Stimulated activated CD8-positive, alpha-beta memory T cell treated with anti-CD3 and anti-CD28 coated beads, Interleukin-4, amount 100 ng/mL, for 48 hours (primary cell): ENCODE results near the gene PCBP3.
"Not testable (repeated sequence)": the region's sequence is repeated elsewhere in the genome, so short reads cannot be mapped to it uniquely, and the experiment has no call there.

Experiments
- DNase-seq: peaks from one replicate; pipeline ENCODE4 v3.0.0-alpha.2; 2020

The PCBP3 gene

DNA sequence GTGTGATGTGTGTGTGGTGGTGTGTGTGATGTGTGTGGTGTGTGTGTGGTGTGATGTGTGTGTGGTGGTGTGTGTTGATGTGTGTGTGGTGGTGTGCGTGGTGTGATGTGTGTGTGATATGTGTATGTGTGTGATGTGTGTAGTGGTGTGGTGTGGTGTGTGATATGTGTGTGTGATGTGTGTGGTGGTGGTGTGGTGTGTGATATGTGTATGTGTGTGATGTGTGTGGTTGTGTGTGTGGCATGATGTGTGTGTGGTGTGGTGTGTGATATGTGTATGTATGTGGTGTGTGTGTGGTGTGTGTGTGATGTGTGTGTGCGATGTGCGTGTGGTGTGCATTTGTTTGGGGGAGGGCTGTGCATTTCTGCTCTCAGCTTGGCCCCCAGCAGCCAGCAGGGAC, 7.1 kb upstream of the PCBP3 start:
- DNase-seq, result no peak

DNA sequence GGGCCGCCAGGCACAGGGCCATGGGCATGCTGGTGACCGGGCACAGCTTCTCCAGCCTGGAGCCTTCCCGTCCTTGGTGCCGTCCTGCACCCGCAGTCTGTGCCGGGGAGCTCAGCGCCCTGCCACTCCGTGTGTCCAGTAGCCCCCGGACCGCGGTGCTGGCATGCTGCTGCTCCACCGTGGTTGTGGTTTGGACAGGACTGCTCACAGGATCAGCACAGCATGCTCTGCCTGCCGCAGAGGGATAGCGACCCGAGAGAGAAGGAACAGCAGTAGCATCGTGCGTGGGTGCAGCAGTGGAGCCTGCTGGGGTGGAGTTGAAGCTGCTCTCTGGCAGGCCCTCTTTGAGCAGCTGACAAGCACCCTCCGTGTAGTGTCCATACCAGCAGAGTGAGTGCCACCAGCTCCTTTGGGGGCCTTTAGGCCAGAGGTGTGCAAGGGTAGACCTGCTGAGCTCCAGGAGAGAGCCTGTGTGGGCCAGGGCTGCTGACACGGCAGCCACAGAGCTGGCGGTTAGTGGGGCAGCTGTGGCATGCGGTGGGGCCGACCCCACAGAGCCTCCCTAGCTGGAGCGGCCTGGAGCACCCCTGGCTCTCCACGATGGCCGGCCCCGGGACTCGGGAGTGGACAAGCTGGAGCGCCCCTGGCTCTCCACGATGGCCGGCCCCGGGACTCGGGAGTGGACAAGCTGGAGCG, 6.4 kb upstream of the PCBP3 start:
- no peak for DNase-seq

DNA sequence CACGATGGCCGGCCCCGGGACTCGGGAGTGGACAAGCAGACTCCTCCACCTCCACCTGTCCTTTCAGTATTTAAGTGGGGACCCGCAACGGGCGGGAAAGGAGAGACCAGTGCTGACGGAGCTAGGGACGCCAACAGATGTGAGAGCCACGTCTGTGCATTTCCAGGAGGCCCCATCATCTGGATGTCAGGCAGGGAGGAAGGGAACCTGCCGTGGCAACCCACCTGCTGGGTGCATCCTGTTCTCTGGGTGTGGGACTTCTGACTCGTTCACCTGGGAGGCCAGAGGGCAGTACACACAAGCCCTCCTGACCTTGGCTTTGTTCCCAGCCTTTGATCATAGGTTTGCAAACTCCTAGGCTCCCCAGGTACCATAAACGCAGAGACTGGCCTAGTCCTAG, 5.6 kb upstream of the PCBP3 start:
- no peak for DNase-seq

DNA sequence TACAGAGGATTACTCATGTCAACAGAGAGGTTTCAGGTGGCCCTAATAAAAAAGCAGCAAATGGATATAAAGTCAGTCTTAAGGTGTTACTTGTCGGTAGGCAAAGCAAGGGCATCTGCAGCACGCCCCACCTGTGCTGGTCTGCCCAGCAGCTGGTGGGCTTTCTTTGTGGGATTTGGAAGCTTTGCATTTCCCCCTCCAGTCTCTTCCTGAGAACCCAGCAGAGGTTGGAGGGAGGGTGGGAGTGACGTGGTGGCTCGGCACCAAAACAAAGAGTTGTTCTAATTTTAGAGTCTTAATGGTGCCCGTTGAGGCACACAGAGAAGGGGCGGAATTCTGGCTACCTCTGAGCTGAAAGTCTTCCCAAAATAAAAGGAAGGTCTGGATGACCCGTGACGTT, 4.8 kb upstream of the PCBP3 start:
- no peak for DNase-seq

DNA sequence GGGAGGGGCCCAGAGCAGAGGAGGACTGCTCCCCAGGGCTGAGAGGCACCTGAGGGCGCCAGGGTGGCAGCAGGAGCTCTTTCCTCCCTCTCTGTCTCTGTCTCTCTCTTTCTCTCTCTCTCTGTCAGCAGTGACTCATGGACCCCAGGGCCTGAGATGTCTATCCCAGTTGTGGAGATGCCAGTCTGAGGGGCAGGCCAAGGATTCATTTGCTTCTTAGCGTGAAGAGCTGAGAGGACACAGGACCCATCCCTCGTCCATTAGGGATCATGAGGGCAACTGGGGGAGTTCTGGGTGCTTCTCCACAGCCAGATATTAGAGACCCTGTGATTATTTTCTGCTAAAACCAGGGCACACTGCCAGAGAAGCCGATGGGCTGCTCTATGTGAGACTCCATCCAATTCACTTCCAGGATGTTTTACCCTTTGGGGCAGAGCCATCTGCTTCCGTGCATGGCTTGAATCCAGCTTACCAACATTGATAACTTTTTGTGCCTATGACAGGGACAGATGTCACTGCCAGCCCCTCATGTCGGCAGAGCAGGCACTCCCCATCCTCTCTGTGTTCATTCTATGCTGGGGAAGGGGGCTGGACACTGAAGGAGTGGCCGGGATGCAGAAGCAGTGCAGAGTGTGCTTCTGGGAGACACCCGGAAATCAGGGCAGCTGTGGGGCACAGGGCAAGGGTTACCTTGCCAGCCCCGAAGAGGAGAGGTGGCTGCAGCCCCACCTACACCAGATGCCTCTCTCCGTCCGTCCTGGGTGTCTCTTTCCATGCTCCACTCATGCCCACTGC, 4.1 kb upstream of the PCBP3 start:
- DNase-seq, result no peak

DNA sequence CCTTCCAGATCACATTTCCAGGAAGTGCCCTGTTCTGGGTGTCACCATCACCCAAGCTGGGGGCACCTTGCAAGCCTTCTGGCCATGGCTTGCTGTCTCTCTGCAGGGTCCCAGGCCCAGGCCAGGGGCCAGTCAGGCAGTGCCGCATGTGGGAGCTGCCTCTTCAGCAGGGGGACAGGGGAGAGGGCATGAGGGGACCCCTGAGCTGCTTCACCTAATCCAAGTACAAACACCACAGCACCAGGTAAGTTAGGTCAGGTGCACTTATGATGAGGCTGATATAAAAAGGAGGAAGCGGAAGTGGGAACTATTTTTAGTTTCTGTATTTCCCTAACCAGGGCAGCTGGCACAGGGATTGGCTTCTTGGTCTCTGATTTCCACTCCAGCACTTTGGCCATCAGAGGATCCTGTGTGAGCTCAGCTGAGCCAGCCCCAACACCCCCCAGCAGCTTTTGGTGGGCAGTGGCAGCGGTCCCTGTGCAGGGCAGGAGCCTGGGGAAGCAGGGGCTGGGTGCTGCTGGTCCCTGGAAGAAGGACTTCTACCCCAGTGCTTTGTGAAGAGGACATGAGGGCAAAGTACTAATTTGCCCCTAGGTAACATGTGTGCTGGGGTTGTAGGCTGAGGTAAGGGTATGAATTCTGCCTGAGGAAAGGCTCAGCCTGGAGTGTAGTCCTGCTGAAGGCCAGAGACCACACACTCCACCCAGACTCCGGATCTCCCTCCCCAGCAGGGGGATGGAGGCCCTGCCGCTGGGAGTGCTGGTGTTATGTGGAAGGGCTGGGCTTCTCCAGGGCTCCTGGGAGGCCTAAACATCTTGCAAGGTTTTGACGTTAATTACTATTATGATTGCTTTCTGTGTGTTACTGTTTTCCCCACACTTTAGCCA, 3.3 kb upstream of the PCBP3 start:
- no peak for DNase-seq

DNA sequence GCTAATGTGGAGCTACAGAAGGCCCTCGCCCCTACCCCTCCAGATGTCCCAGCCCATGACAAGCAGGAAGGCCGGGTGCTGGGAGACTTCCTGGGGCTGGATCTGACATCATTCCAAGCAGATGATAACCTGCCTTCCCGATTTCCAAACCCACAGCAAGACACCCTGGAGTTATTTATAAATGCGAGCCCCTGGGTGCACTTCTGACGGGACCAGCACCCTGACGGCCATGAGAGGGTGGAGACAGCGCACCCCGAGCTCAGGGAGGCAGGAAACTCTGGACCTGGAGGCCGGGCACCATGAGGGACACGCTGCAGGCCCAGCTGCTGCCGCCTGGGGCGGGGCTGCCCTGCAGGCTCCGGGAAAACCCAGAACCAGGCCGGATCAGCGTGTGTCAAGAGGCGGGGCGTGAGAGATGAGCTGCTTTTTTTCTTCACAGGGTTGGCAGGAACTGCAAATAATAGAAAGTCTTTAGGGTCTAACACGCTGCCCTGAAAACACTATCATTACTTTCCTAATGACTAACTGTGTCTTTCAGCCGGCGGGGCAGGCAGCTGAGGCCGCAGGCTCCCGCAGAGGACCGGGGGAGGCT, 2.5 kb upstream of the PCBP3 start:
- DNase-seq, result no peak

DNA sequence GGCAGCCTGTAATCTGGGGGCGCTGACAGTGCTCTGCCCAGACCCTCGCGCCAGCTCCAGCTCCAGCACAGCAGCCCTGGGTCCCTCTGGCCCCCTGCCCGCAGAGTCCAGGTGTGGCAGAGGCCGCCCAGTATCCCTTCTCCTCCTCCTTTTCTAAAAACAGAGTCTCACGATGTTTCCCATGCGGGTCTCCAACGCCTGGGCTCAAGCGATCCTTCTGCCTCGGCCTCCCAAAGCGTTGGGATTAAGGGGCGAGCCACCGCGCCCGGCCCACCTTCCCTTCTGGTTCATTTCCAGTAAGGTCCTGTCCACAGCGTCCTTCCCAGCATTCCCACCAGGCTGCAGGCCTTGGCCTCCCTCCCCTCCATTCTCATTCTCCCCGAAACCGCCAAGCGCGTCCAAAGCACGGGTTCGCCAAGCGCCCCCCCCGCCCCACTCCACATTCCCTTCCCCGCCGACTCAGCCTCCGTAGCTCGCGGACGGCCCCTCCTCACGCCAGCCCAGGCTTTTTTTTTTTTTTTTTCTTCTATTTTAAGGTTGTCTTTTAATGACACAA, 2.0 kb upstream of the PCBP3 start:
- DNase-seq, result no peak

DNA sequence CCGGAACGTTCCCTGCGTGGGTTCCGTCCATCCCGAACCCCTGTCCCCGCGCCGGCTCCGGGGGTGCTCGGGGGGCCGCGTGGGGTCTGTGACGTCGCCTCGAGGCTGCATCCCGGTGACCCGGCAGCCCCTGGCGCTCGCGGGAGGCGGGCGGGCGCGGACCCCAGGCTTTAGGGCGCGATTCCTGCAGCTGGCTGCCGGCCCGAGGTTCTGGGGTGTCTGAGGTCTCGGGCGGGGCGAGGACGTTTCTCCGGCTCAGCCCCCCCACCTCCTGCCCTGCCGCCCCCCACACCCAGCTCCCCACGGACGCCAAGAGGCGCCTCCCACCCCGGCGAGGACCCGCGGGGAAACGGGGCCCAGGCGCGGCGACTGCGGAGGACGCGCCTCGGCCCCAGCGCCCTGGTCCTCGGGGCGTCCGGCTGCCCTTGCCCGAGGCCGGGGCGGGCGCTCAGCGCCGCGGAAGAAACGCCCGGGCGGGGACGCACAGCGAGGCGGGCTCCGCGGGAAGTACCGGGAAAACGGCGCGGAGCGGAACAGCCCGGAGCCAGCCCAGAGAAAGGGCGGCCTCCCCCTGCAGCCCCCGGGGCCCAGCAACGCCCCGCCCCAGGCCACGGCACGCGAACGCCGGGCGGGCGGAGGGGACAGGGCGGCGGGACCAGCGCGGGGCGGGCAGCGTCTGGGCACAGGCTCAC, 1.3 kb upstream of the PCBP3 start:
- no peak for DNase-seq

DNA sequence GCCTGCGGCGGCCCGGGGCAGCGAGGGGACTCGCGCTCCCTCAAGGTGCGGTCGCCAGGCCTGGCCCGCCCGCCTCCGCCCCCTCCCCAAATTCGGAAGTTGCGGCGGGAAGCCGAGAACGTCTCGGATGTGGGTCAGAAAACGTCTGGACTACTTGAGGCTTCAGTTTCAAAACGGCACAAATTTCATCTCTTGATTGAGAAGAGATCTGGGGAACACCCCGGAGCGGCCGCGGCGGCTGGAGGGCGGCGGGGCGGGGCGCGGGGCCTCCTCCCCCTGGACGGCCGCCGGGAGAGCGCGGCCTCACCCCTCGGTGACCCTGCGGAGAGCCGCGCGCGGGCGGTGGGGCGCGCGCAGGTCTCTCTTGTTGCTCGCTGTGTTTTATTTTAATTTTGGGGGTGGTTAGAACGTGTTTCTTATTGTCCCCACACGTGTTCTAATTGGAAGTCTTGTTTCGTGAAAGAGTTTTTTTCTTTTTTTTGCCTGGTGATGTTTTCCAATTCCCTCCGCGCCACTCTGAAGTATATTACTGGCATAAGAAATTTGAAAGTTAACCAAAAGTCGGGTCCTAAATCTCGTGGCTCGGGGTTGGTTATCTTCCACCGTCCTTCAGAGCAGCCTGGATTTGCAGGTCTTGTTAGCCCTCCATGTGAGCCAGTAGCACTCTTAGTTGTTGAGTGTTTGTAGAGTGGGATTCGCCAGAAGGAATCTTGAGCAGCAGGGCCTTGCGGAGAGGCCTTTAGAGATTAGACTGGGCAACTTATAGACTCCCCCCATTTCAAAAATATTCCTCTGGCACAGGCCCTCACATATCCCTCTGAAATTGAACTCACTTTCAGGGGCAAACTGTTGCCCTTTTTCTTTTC, 749 bp downstream of the PCBP3 start:
- no peak for DNase-seq

DNA sequence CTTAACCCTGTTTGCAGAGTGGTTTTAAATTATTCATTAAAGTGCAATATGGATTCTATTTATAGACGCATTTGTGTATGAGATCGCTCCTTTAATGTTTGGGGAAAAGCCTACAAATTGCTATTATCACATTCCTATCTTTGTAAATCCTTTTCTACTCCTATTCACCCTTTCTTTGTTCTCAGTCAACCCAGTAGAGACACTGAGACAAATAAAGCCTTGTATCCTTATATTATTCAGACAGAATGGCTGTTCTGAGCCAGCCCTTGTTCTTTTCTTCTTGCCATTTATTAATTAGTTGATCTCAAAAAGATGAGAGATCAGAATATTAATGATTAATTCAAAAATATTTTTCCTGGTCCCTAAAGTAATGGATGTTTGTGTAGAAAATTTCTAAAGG, 8.4 kb downstream of the PCBP3 start:
- DNase-seq, result no peak

DNA sequence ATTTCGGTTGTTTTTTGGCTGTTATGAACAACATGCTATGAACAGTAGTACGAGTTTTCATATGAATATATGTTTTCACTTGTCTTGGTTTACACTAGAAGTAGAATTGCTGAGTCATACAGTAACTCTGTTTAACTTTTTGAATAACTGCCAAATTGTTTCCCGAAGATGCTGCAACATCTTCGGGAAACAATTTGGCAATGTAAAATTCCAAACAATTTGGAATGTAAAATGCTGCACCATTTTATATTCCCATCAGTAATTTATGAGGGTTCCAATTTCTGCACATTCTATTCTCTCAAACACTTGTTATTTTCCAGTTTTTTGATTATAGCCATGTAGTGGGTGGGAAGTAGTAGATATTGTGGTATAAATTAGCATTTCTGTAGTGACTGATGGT, 11.6 kb downstream of the PCBP3 start:
- DNase-seq, result no peak

DNA sequence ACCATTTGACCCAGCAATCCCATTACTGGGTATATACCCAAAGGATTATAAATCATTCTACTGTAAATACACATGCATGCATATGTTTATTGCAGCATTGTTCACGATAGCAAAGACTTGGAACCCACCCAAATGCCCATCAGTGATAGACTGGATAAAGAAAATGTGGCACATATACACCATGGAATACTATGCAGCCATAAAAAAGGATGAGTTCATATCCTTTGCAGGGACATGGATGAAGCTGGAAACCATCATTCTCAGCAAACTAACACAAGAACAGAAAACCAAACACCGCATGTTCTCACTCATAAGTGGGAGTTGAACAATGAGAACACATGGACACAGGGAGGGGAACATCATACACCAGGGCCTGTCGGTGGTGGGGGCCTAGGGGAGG, 12.6 kb downstream of the PCBP3 start:
- DNase-seq, result not testable (repeated sequence)

DNA sequence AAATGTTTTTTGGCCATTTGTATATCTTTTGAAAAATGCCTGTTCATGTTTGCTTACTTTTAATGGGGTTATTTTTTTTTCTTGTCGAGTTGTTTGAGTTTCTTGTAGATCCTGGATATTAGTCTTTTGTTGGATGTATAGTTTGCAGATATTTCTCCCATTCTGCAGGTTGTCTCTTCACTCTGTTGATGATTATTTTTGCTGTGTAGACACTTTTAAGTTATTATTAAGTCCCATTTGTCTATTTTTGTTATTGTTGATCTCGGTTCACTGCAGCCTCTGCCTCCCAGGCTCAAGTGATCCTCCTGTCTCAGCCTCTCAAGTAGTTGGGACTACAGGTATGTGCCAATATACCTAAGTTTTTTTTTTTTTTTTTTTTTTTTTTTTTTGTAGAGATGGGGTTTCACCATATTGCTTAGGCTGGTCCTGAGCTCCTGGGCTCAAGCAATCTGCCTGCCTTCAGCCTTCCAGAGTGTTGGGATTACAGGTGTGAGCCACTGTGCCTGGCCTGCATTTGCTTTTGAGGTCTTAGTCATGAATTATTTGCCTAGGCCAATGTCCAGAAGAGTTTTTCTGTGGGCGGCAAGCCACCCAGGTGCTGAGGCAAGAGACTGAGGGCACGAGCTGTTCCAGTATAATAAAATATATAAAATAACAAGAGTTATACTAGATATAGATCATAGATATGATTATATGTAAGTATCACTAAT, 18.5 kb downstream of the PCBP3 start:
- DNase-seq, result not testable (repeated sequence)

DNA sequence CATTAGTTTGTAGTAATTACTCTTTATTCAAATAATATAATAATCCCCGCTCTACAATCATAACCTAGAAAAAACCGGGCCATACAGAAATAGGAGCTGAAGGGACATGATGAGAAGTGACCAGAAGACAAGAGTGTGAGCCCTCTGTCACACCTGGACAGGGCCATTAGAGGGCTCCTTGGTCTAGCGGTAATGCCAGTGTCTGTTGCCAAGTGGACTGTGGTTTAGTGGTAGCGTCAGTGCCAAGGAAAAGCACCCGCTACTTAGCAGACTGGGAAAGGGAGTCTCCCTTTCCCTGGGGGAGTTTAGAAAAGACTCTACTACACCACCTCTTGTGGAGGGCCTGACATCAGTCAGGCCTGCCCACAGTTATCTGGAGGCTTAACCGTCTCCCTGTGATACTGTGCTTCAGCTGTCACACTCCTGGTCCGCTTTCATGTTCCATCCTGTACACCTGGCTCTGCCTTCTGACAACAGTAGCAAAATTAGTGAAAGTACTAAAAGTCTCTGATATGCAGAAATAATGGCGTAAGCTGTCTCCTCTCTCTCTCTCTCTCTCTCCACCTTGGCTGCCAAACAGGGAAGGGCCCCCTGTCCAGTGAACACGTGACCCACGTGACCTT, 19.2 kb downstream of the PCBP3 start:
- not testable (repeated sequence) for DNase-seq

DNA sequence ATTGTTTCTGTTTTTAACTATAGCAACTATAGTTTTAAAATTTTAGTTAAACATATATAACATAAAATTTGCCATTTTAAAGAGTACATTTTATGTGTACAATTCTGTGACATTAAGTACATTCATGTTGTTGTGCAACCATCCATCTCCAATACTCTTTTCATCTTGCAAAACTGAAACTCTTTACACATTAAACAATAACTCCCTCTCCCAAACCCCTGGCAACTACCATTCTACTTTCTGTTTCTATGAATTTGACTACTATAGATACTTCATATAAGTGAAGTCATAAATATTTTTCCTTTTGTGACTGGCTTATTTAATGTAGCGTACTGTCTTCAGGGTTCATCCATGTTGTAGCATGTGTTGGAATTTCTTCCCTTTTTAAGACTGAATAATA, 25.9 kb downstream of the PCBP3 start:
- DNase-seq, result no peak

DNA sequence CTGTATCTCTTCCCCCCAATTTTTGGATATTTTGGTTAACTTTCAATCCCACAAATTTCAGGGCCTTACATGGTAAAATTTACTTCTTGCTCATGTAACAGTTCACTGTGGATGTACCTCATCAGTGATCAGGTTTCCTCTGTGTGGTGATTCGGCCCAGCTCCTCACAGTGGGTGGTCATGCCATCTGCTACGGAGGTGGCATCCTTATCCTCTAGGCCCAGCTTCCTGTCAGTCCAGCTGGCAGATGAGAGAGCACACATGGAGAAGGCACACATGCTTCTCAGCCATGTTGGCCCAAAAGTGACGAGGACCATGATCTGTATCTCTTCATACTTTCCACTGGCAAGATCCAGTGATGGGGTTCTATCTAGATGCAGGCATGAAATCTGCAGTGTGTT, 27.2 kb downstream of the PCBP3 start:
- no peak for DNase-seq

DNA sequence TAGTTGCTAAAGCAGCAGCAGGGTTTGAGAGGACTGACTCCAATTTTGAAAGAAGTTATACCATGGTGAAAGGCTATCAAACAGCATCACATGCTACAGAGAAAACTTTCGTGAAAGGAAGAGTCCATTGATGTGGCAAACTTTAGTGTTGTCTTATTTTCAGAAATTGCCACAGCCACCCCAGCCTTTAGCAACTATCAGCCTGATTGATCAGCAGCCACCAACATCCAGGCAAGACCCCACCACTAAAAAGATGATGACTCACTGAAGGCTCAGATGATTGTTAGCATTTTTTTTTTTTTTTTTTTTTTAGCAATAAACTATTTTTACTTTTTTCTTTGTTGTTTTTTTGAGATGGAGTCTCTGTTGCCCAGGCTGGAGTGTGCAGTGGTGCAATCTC, 35.3 kb downstream of the PCBP3 start:
- DNase-seq, result not testable (repeated sequence)

DNA sequence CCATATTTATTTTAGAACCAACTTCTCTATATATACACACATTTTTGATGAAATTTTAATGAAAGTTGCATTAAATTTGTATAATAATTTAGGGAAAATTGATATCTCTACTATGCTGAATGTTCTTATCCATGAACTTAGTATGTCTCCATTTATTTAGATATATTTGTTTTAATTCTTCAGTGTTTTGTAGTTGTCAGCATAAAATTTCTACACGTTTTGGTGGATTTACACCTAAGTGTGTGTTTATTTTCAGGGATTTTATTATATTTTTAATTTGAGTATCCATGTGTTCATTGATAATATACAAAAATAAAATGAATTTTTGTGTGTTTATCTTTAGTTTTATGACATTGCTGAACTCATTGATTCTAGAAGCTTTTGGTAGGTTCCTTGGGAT, 36.7 kb downstream of the PCBP3 start:
- DNase-seq, result no peak

DNA sequence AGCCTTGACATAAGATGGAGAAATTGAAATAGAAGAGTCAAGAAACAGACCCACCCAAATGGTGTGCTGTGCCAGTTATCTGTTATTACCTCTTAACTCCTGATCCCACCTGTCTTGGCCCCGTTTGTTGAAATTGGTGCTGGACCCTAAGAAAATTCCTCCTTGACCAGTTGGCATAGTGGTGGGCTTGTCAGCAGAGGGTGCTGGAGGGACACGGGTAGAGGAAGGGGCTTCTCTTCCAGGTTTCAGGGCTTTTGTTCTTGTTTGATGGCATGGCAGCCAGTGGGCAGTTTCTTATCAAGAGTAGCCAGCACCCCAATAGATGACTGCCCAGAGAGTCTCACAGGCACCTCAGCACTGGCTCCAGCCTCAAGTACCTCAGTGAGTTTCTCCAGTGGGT, 51.6 kb downstream of the PCBP3 start:
- no peak for DNase-seq
